NCI-H146 treated with DMSO at 0.1 percent for 48 hours (cell line): ENCODE results near the gene ZNF300.
"Not testable (repeated sequence)": the region's sequence is repeated elsewhere in the genome, so short reads cannot be mapped to it uniquely, and the experiment has no call there.

ENCODE experiments used
- DNase-seq: peaks from one replicate; lab custom pipeline; 2025; ENCODE audit not compliant: unreplicated experiment; lab: John Stamatoyannopoulos, UW

ZNF300 gene

DNA sequence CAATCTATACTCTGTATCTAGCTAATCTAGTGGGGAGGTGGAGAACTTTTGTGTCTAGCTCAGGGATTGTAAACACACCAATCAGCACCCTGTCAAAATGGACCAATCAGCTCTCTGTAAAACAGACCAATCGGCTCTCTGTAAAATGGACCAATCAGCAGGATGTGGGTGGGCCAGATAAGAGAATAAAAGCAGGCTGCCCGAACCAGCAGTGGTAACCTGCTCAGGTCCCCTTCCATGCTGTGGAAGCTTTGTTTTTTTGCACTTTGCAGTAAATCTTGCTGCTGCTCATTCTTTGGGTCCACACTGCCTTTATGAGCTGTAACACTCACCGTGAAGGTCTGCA lies 58.5 kb downstream of the ZNF300 start, which contains the start of gene IRGM:
Gene IRGM, plus strand, starts transcription at position 214 of the 346 bp plus-strand sequence. CDS start 1,603 bp downstream, outside the sequence.
- not testable (repeated sequence) for DNase-seq

GRCh38 chr5:150845185-150845859 lies 59.5 kb downstream of the ZNF300 start:
- DNase-seq = not testable (repeated sequence)
